Sigmoid colon (tissue), 7 donors: Measurements from ENCODE around the gene FAM136A. TPM values are rescaled to one million over a fixed set of nuclear protein-coding genes. Genes with fewer than 3 reads are reported as not detected.

ENCODE experiments used
- DNase-seq: peaks from one replicate; pipeline ENCODE4 v3.0.0-alpha.2; 2019
- H3K27ac ChIP-seq, 4 donors: fragments of 200-600 bp; sonication (generic); one replicate each; pipeline ENCODE4 v1.5.1; 2016 to 2019; ENCODE audit warnings: mild to moderate bottlenecking in 1 of 4
- H3K27me3 ChIP-seq, 3 donors: fragments of 200-600 bp; sonication (generic); one replicate each; pipeline ENCODE4 v1.5.1; 2019; ENCODE audit warnings: mild to moderate bottlenecking in 1 of 3
- H3K36me3 ChIP-seq, 4 donors: fragments of 200-600 bp; sonication (generic); one replicate each; pipeline ENCODE4 v1.5.1; 2016 to 2019
- H3K4me1 ChIP-seq, 4 donors: fragments of 200-600 bp; sonication (generic); one replicate each; pipeline ENCODE4 v1.5.1; 2017 to 2019
- H3K4me3 ChIP-seq, 4 donors: fragments of 200-600 bp; sonication (generic); one replicate each; pipeline ENCODE4 v1.5.1; 2017 to 2019; ENCODE audit warnings: mild to moderate bottlenecking in 2 of 4, moderate library complexity in 1 of 4
- H3K9me3 ChIP-seq, 4 donors: fragments of 200-600 bp in 3 of 4; sonication (generic) in 3 of 4; one replicate each; pipeline versions ENCODE4 v1.5.1 to v1.6.1; 2013 to 2019
- EP300 ChIP-seq, 4 donors: sonication (generic); formaldehyde crosslinking; IDR thresholded peaks; one replicate each; pipeline ENCODE4 v1.6.1; 2017; ENCODE audit warnings: antibody characterized with exemption in 4 of 4
- POLR2A ChIP-seq, 2 donors: fragments of 450-650 bp; IDR thresholded peaks; one replicate each; pipeline ENCODE4 v1.6.1; 2016; ENCODE audit warnings: antibody characterized with exemption in 2 of 2, mild to moderate bottlenecking in 2 of 2, moderate library complexity in 2 of 2
- POLR2AphosphoS5 ChIP-seq, 4 donors: sonication (generic); formaldehyde crosslinking; IDR thresholded peaks; one replicate each; pipeline ENCODE4 v1.6.1; 2017; ENCODE audit warnings: antibody characterized with exemption in 4 of 4
- WGBS, 2 donors: extraction: QIAGEN DNeasy Blood & Tissue Kit; methylation state at CpG; one replicate each; pipeline ENCODE4 v1.1.7; 2013; 5-methylcytosine and 5-hydroxymethylcytosine counted together
- intact Hi-C: fragments of 100-400 bp; cut with DNase I; formaldehyde crosslinking; loops from one replicate; pipeline ENCODE4 v1.15.1; 2023
- polyA plus RNA-seq, 3 donors: library from polyadenylated mRNA; stranded (reverse); fragments of 200-250 nt; gene quantifications; one replicate each; pipeline ENCODE4 v1.2.3, GENCODE V29; 2013
- total RNA-seq, 4 donors: library from RNA; depleted of rRNA; stranded (reverse); fragments of >200 nt; gene quantifications; one replicate each; pipeline ENCODE4 v1.1.0, GENCODE V29; 2016
- TF ChIP-seq, protein P1 (sequence below), 4 experiments: fragments of 450-650 bp in 3 of 4; fragments of 200-600 bp in 1 of 4; IDR thresholded peaks; one replicate each; pipeline ENCODE4 v1.5.1; 2016 to 2019; ENCODE audit warnings: antibody characterized with exemption in 4 of 4, mild to moderate bottlenecking in 3 of 4, moderate library complexity in 2 of 4
- donor health status: healthy with polysubstance abuse.
- donor health status: Bipolar disorder and iron deficiency.
- donor health status: healthy.

FAM136A gene
- total and polyA plus RNA-seq, 7 donors = 20.0 to 52.7 (median 25.3) TPM

GRCh38 chr2:70328921-70329561, 27.2 kb upstream of the FAM136A start:
- 12 to 64% methylated on average over 6 of the region's 6 CpGs for WGBS, 2 donors
- no peaks in the 10 kb centered on the region for H3K27me3 ChIP-seq
- no peak for TF ChIP-seq POLR2A (IDR thresholded peaks at IDR 0.05)
- TF ChIP-seq EP300 (IDR thresholded peaks at IDR 0.05) = no peak
- TF ChIP-seq, protein P1, sequence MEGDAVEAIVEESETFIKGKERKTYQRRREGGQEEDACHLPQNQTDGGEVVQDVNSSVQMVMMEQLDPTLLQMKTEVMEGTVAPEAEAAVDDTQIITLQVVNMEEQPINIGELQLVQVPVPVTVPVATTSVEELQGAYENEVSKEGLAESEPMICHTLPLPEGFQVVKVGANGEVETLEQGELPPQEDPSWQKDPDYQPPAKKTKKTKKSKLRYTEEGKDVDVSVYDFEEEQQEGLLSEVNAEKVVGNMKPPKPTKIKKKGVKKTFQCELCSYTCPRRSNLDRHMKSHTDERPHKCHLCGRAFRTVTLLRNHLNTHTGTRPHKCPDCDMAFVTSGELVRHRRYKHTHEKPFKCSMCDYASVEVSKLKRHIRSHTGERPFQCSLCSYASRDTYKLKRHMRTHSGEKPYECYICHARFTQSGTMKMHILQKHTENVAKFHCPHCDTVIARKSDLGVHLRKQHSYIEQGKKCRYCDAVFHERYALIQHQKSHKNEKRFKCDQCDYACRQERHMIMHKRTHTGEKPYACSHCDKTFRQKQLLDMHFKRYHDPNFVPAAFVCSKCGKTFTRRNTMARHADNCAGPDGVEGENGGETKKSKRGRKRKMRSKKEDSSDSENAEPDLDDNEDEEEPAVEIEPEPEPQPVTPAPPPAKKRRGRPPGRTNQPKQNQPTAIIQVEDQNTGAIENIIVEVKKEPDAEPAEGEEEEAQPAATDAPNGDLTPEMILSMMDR (IDR thresholded peaks at IDR 0.05) = no peak
- TF ChIP-seq POLR2AphosphoS5 (IDR thresholded peaks at IDR 0.05) = no peak
- H3K4me3 ChIP-seq = no peak overlapping the region
- H3K27ac ChIP-seq = no peak overlapping the region
- H3K9me3 ChIP-seq = no peaks in the 10 kb centered on the region
- H3K36me3 ChIP-seq = no peaks in the 10 kb centered on the region
- no peaks in the 10 kb centered on the region for H3K4me1 ChIP-seq
- DNase-seq = no peak
- intact Hi-C loops = no loop called here

- no peak for DNase-seq
- TF ChIP-seq, protein P1 (IDR thresholded peaks at IDR 0.05) = no peak
- TF ChIP-seq POLR2AphosphoS5 (IDR thresholded peaks at IDR 0.05) (no peak), EP300 (IDR thresholded peaks at IDR 0.05) (no peak), POLR2A (IDR thresholded peaks at IDR 0.05) (no peak)
- intact Hi-C loops = no loop called here
- Histone ChIP-seq H3K4me1 (no peaks in the 10 kb centered on the region), H3K4me3 (no peak overlapping the region), H3K9me3 (no peaks in the 10 kb centered on the region), H3K36me3 (no peaks in the 10 kb centered on the region), H3K27ac (no peak overlapping the region), H3K27me3 (no peaks in the 10 kb centered on the region)
- 86 to 96% methylated on average over 7 of the region's 7 CpGs for WGBS, 2 donors
Measured at GRCh38 chr2:70325875-70326274, 24.0 kb upstream of the FAM136A start.

DNA sequence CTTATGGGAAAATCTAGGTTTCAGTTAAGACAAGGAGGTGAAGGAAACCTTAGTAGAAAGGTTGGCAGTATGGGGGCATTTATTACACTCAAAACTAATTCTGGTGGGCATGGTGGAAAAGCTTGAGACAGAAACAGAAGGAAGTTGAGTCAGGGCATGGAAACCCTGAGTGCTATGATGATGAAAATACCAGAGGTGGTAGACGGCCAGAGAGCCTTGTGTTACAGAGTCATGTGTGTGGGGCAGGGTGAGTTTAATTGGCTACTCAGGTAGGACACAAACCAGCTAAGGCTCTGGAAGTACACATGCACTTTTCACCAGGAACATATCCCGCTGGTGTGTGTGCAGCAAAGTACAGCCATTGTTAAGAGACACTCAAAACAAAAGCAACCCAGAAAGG, 20.7 kb upstream of the FAM136A start:
- no peaks in the 10 kb centered on the region for H3K4me1 ChIP-seq
- no peaks in the 10 kb centered on the region for H3K36me3 ChIP-seq
- H3K9me3 ChIP-seq = no peaks in the 10 kb centered on the region
- H3K4me3 ChIP-seq = no peak overlapping the region
- TF ChIP-seq POLR2A (IDR thresholded peaks at IDR 0.05) (no peak), EP300 (IDR thresholded peaks at IDR 0.05) (no peak), POLR2AphosphoS5 (IDR thresholded peaks at IDR 0.05) (no peak)
- TF ChIP-seq, protein P1 (IDR thresholded peaks at IDR 0.05) = no peak
- intact Hi-C loops = no loop called here
- no peaks in the 10 kb centered on the region for H3K27me3 ChIP-seq
- DNase-seq = no peak
- 76 to 85% methylated on average over 2 of the region's 2 CpGs for WGBS, 2 donors
- no peak overlapping the region for H3K27ac ChIP-seq

GRCh38 chr2:70321370-70321769, 19.5 kb upstream of the FAM136A start:
- Histone ChIP-seq H3K36me3 (no peaks in the 10 kb centered on the region), H3K4me1 (no peaks in the 10 kb centered on the region), H3K27me3 (no peaks in the 10 kb centered on the region), H3K27ac (no peak overlapping the region), H3K9me3 (no peaks in the 10 kb centered on the region), H3K4me3 (no peak overlapping the region)
- WGBS, 2 donors = 85 to 91% methylated on average over 6 of the region's 6 CpGs
- no peak for TF ChIP-seq POLR2AphosphoS5 (IDR thresholded peaks at IDR 0.05)
- TF ChIP-seq POLR2A (IDR thresholded peaks at IDR 0.05) = no peak
- no peak for TF ChIP-seq EP300 (IDR thresholded peaks at IDR 0.05)
- TF ChIP-seq, protein P1 (IDR thresholded peaks at IDR 0.05) = no peak
- intact Hi-C loops = no loop called here
- no peak for DNase-seq

- intact Hi-C loops = no loop called here
- TF ChIP-seq, protein P1 (IDR thresholded peaks at IDR 0.05) = no peak
- TF ChIP-seq POLR2AphosphoS5 (IDR thresholded peaks at IDR 0.05) (no peak), POLR2A (IDR thresholded peaks at IDR 0.05) (no peak), EP300 (IDR thresholded peaks at IDR 0.05) (no peak)
- Histone ChIP-seq H3K27me3 (no peaks in the 10 kb centered on the region), H3K4me3 (no peak overlapping the region), H3K9me3 (no peaks in the 10 kb centered on the region), H3K4me1 (no peaks in the 10 kb centered on the region), H3K36me3 (no peaks in the 10 kb centered on the region), H3K27ac (no peak overlapping the region)
- 89% methylated on average over 1 of the region's 1 CpG for WGBS, 2 donors
- no peak for DNase-seq
Measured at GRCh38 chr2:70314640-70315039, 12.8 kb upstream of the FAM136A start.
